GM12878 (cell line): ENCODE results near the gene TINCR. TPM values are rescaled to one million over a fixed set of nuclear protein-coding genes. Genes with fewer than 3 reads are reported as not detected.

Source experiments
- ATAC-seq: fragments of 200-7000 bp; cut with Tn5 transposase; 3 replicates; pipeline ENCODE4 v1.9.1; 2020; ENCODE audit warnings: mild to moderate bottlenecking, moderate library complexity
- BruUV-seq: library from RNA; stranded (reverse); fragments of 400-500 nt; replicated peaks from 2 replicates; lab custom pipeline; 2021; lab: Mats Ljungman, UMichigan
- CTCF ChIA-PET: fragments of 300-600 bp; sonication (Branson Sonifier 250); formaldehyde crosslinking; extraction: SDS; loops from one replicate; lab custom pipeline; 2021; ENCODE audit warnings: inconsistent platforms; lab: Yijun Ruan, JAX
- POLR2A ChIA-PET: fragments of 350-600 bp; formaldehyde crosslinking; extraction: SDS; loops from one replicate; lab custom pipeline; 2021; ENCODE audit warnings: inconsistent platforms; lab: Charles Lee
- RAD21 ChIA-PET: fragments of 300-600 bp; sonication (Branson Sonifier 250); formaldehyde crosslinking; loops from one replicate; lab custom pipeline; 2023; ENCODE audit warnings: antibody characterized with exemption; ENCODE audit not compliant: unreplicated experiment; lab: Charles Lee
- SMC1A ChIA-PET: fragments of 300-600 bp; sonication (Branson Sonifier 250); formaldehyde crosslinking; loops from one replicate; lab custom pipeline; 2023; ENCODE audit not compliant: unreplicated experiment, uncharacterized antibody; lab: Charles Lee
- DNase-seq: peaks from one replicate; pipeline ENCODE4 v3.0.0-alpha.2; 2011; ENCODE audit warnings: low read depth, low spot score
- FAIRE-seq: peaks from 3 replicates; lab custom pipeline; 2011; peaks lifted over from hg19 to GRCh38; lab: Jason Lieb, UNC
- H2AFZ ChIP-seq: 2 replicates; pipeline ENCODE4 v1.6.0; 2011; ENCODE audit warnings: low read depth, low read length, control low read depth; ENCODE audit not compliant: control insufficient read depth
- H3K27ac ChIP-seq: 2 replicates; pipeline ENCODE4 v1.5.1; 2011; ENCODE audit warnings: control low read depth; ENCODE audit not compliant: control insufficient read depth, insufficient read depth
- H3K27me3 ChIP-seq, 2 experiments: replicated peaks in 1 of 2; 2 replicates each; pipeline versions ENCODE4 v1.6.0 to v1.6.1; 2011; ENCODE audit warnings: low read length in 1 of 2; ENCODE audit not compliant: control insufficient read depth in 2 of 2, insufficient read depth in 2 of 2
- H3K36me3 ChIP-seq, 2 experiments: 2 replicates each; pipeline ENCODE4 v1.5.1; 2011; ENCODE audit warnings: low read length in 1 of 2; ENCODE audit not compliant: control insufficient read depth in 2 of 2, insufficient read depth in 2 of 2
- H3K4me1 ChIP-seq: 2 replicates; pipeline ENCODE4 v1.6.1; 2011; ENCODE audit warnings: mild to moderate bottlenecking, low read length, moderate library complexity, mixed read lengths; ENCODE audit not compliant: control insufficient read depth, insufficient read depth
- H3K4me2 ChIP-seq: 2 replicates; pipeline ENCODE4 v1.6.0; 2011; ENCODE audit warnings: control low read depth; ENCODE audit not compliant: control insufficient read depth, insufficient read depth
- H3K4me3 ChIP-seq: fragments of 200-600 bp; sonication (generic); 2 replicates; pipeline ENCODE4 v1.5.1; 2016
- H3K79me2 ChIP-seq: 2 replicates; pipeline ENCODE4 v1.6.0; 2011; ENCODE audit warnings: low read length; ENCODE audit not compliant: control insufficient read depth, insufficient read depth
- H3K9ac ChIP-seq: 2 replicates; pipeline ENCODE4 v1.8.0; 2011; ENCODE audit warnings: low read length, control low read depth, mixed read lengths; ENCODE audit not compliant: control insufficient read depth, insufficient read depth
- H3K9me3 ChIP-seq: replicated peaks from 3 replicates; pipeline ENCODE4 v1.5.1; 2011; ENCODE audit warnings: mild to moderate bottlenecking, low read length; ENCODE audit not compliant: control insufficient read depth, insufficient read depth
- H4K20me1 ChIP-seq: 2 replicates; pipeline ENCODE4 v1.6.0; 2011; ENCODE audit not compliant: control insufficient read depth, insufficient read depth
- CHD2 ChIP-seq: IDR thresholded peaks from 2 replicates; pipeline ENCODE4 v1.6.1; 2011; ENCODE audit warnings: low read depth, low read length, improper control_type of control experiment, borderline replicate concordance
- FOXM1 ChIP-seq: IDR thresholded peaks from 2 replicates; pipeline ENCODE4 v1.6.1; 2012; ENCODE audit warnings: low read depth, mild to moderate bottlenecking, inconsistent platforms, low read length, moderate library complexity
- NR2F1 ChIP-seq: fragments of 450-650 bp; conservative IDR thresholded peaks from 2 replicates; pipeline ENCODE4 v1.6.1; 2017; ENCODE audit warnings: mild to moderate bottlenecking
- NRF1 ChIP-seq: conservative IDR thresholded peaks from 2 replicates; pipeline ENCODE4 v1.6.1; 2011; ENCODE audit warnings: mild to moderate bottlenecking, low read depth, low read length, improper control_type of control experiment
- REST ChIP-seq: IDR thresholded peaks from 2 replicates; pipeline ENCODE4 v1.6.1; 2012; ENCODE audit warnings: mild to moderate bottlenecking, low read depth, low read length
- USF2 ChIP-seq: IDR thresholded peaks from 2 replicates; pipeline ENCODE4 v1.6.1; 2011; ENCODE audit warnings: low read depth, low read length, improper control_type of control experiment, borderline replicate concordance
- WGBS: methylation state at CpG from one replicate; pipeline ENCODE4 v1.1.6; 2016; ENCODE audit warnings: low lambda C conversion rate; ENCODE audit not compliant: insufficient replicate concordance, insufficient coverage; ENCODE audit errors: missing lambda C conversion rate; 5-methylcytosine and 5-hydroxymethylcytosine counted together
- in situ Hi-C: fragments of 300-500 bp; cut with MboI; formaldehyde crosslinking; loops from 9 replicates; pipeline ENCODE4 v1.14.3; 2018; ENCODE audit warnings: mixed read lengths
- intact Hi-C: fragments of 100-400 bp; cut with micrococcal nuclease; formaldehyde crosslinking; loops from one replicate; pipeline ENCODE4 v1.14.2; 2022; ENCODE audit not compliant: unreplicated experiment
- polyA plus RNA-seq, 11 experiments: library from polyadenylated mRNA; depleted of rRNA in 4 of 11; unstranded in 6 of 11; stranded (reverse) in 5 of 11; fragments of >200 nt; fragmentation: Nextera tagmentation in 4 of 11; fragmentation: Illumina TruSeq in 1 of 11; extraction: Ambion mirVana in 4 of 11; extraction: Trizol in 1 of 11; gene quantifications; 1 replicate in 1 of 11; 2 replicates in 10 of 11; pipeline versions ENCODE4 v1.2.1 to v1.2.3, GENCODE V29; 2011 to 2016; ENCODE audit warnings: inconsistent platforms in 2 of 11, missing spikeins in 2 of 11, low read depth in 1 of 11
- total RNA-seq, 4 experiments: library from RNA; depleted of rRNA in 3 of 4; stranded (reverse); fragments of >200 nt in 3 of 4; fragmentation: Illumina TruSeq in 1 of 4; extraction: Trizol in 1 of 4; gene quantifications; 2 replicates each; pipeline versions ENCODE4 v1.2.1 to v1.2.3, GENCODE V29; 2013 to 2021

Gene TINCR
- total and polyA plus RNA-seq, 10 of the 15 experiments (the other 5 are each of a cell fraction or from before 2014, with no cell fraction given): 0.02 to 0.36 (median 0.06) TPM; not detected in 3

GRCh38 chr19:5545051-5545450, 22.7 kb downstream of the TINCR start:
- no peaks in the 10 kb centered on the region for H3K79me2 ChIP-seq
- ChIA-PET SMC1A (no interaction called here), RAD21 (no interaction called here), CTCF (no interaction called here), POLR2A (no interaction called here)
- DNase-seq (no peak), ATAC-seq (no peak), FAIRE-seq (no peak)
- H3K4me3 ChIP-seq: no peak overlapping the region
- H3K4me2 ChIP-seq: no peak overlapping the region
- 58% methylated on average over 5 of the region's 5 CpGs for WGBS
- no peaks in the 10 kb centered on the region for H3K4me1 ChIP-seq
- in situ Hi-C loops: no loop called here
- intact Hi-C loops: no loop called here
- H3K36me3 ChIP-seq: no peaks in the 10 kb centered on the region
- TF ChIP-seq REST (no peak), USF2 (no peak), CHD2 (no peak), NR2F1 (no peak), FOXM1 (no peak), NRF1 (no peak)
- no peak overlapping the region for H3K9ac ChIP-seq
- no peak overlapping the region for H3K27ac ChIP-seq
- H3K9me3 ChIP-seq: no peaks in the 10 kb centered on the region
- H2AFZ ChIP-seq: no peak overlapping the region
- no TSS peak for BruUV-seq
- H3K27me3 ChIP-seq: no peaks in the 10 kb centered on the region
- no peaks in the 10 kb centered on the region for H4K20me1 ChIP-seq
